Left renal pelvis (tissue), 4 donors: ENCODE results near the gene PRR14. TPM values are rescaled to one million over a fixed set of nuclear protein-coding genes. Genes with fewer than 3 reads are reported as not detected.

ENCODE experiments used
- DNase-seq, 4 donors: peaks; one replicate each; pipeline ENCODE4 v3.0.0-alpha.2; 2013; ENCODE audit warnings: low read depth in 4 of 4, low spot score in 3 of 4
- polyA plus RNA-seq, 4 donors: library from polyadenylated mRNA; unstranded; fragments of 120-200 nt; gene quantifications; one replicate each; pipeline ENCODE4 v1.2.1, GENCODE V29; 2013; ENCODE audit not compliant: insufficient read length in 4 of 4

The PRR14 gene
- polyA plus RNA-seq, 4 donors: 32.8 to 54.7 (median 44.2) TPM

- DNase-seq: peak in 3 of 4 donors; percentile 88 to 95 (median 90)
These were observed 8.2 kb downstream of the PRR14 start for GRCh38 chr16:30658731-30659506.

GRCh38 chr16:30659507-30660423 lies 9.0 kb downstream of the PRR14 start:
- DNase-seq: peak in 1 of 4 donors; percentile 14

DNA sequence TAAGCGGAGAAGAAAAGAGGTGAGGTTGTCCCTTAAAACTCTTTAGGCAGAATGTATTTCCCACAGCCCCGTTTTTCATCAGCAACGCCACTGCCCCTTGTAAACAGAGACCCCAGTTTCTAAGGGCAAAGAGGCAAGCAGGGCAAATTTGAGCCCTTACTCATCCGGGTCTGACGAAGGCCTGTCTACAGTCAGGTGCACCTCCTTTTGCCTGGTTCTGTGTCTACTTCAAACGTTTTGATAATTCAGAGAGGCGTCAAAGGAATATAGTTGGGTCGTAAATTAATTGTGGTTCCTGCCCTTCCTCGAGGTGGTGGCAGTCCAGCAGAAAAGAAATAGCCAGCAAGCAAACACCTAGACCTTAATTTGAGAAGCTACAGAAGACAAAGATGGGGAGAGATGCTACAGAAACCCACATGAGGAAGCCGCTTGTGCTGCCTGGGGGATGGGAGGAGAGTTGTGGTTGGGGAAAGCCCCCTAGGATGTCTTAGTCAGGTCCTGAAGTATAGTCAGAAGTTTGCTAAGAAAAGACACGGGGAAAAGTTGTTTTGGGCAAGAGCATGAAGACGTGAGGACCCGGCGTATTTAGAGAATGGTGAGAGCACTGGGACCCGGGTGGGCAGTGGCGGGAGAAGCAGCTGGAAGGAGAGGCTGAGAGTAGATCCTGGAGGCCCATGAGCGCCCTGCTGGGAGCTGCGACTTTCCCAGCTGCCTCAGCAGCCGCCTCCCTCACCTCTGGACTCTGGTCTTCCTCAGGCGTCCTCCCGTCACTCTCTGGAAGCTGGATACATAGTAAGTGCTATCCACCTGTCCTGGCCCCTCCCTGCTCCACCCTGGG lies 9.9 kb downstream of the PRR14 start:
- no peak for DNase-seq

DNA sequence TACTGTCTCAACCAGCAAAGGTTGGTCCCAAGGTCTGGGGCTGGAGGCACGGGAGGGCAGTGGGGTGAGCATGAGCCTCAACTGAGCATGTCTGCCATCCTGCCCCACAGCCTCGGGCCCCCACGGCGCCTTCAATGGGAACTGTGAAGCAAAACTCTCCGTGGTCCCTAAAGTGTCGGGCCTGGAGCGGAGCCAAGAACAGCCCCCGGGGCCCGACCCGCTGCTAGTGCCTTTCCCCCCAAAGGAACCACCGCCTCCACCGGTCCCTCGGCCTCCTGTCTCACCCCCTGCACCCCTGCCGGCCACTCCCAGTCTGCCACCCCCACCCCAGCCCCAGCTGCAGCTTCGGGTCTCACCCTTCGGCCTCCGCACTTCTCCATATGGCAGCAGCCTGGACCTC lies 11.7 kb downstream of the PRR14 start:
- DNase-seq: no peak

DNA sequence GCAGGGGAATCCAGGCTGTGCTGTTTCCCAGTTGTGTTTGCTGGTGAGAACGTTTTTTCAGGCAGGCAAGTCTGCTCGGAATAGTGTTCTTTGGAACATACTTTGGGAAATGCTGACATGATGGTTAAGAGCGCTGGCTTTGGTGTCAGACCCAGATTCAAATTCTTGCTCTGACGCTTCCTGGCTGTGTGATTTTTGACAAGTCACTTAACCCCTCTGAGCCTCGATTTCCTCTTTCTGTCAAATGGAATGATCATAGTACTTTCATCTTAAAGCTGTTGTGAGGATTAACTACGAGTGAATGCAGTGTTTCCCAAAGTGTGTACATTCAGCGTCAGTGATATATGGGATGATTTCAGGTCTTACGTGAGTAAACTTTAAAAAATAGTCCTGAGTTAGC lies 12.3 kb downstream of the PRR14 start:
- no peak for DNase-seq

DNA sequence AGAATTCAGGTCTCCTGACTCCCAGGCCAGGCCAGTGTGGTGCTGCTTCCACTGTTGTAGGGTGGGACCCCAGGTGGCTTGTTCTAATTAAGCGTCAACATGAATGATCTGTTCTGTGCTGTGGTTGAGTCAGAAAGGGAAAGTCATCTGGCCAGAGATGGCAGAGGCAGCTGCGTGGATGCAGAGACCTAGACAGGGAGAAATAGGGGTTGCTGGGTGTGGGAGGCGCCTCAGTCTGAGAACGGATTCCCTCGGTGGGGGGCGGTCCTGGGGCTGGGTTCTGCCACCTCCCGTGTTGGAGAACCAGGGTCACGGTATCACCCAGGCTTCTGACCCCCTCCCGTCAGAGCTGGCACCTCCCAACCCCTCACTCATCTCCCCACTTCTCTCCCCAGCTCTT lies 13.1 kb downstream of the PRR14 start:
- DNase-seq: no peak

GRCh38 chr16:30664616-30665109 lies 13.9 kb downstream of the PRR14 start:
- DNase-seq: no peak

GRCh38 chr16:30665155-30665829 lies 14.5 kb downstream of the PRR14 start:
- no peak for DNase-seq

DNA sequence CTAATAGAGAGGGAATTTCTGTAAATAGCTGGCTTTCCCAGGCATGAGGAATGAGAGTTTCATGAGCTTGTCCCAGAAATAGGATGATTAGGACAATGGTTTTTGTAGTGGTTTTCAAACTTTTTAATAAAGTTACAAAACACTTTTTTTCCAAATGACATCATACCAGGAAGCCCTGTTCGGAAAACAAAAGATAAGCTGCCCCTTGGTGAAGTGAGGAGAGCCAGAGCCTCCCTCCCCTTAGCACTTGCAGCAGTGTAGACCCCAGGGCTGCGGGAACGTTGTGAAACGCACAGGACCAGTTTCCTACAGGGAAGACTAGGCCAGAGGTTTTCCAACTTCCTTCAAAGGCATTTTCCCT lies 15.1 kb downstream of the PRR14 start:
- DNase-seq: no peak

- no peak for DNase-seq
These were observed 15.9 kb downstream of the PRR14 start for GRCh38 chr16:30666681-30667080.

DNA sequence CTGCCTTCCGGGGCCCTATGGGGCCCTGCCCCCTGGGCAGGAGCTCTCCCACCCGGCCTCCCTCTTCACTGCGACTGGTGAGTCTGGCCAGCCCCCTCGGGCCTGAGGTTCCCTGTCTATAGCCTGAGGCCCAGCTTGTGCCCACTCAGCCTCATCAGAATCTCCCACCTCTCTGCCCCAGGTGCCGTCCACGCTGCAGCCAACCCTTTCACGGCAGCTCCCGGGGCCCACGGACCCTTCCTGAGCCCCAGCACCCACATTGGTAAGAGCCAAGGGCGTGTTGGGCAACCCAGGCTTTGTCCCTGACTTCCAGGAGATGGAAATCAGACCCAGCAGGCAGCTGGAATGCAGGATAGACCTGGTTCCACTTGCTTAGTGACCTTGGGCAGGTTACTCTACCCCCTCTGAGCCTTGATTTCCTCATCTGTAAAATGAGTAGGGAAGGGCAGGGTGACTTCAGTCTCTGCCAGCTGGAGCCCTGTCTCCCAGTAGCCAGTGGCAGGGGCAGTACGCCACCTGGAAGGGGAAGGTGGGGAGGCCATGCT lies 16.7 kb downstream of the PRR14 start:
- DNase-seq: no peak

GRCh38 chr16:30668393-30668792 lies 17.6 kb downstream of the PRR14 start:
- DNase-seq: no peak

DNA sequence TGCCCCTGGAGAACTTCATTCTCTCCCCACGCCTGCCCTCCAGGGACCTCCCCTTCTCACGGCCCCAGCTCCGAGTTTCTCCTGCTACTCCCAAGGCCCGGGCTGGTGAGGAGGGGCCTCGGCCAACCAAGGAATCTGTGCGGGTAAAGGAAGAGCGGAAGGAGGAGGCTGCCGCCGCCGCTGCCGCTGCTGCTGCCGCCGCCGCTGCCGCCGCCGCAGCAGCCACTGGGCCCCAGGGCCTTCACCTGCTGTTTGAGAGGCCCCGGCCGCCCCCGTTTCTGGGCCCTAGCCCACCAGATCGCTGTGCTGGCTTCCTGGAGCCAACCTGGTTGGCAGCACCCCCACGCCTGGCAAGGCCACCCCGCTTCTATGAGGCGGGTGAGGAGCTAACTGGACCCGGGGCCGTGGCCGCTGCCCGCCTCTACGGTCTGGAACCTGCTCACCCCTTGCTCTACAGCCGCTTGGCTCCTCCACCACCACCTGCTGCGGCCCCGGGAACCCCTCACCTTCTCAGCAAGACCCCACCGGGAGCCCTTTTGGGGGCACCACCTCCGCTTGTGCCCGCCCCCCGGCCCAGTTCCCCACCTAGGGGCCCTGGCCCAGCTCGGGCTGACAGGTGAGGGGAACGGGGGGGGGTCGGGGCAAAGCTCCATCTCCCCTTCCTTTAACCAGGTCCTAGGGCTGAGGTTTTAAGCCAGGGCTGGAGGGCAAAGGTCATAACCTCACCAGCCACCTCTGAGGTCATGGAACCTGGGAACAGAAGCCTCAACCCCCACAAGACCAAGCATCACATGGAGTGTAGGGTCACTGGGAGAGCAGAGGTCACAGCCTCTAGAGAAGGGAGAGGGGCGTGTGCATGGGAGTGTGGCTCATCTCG lies 18.5 kb downstream of the PRR14 start:
- no peak for DNase-seq

DNA sequence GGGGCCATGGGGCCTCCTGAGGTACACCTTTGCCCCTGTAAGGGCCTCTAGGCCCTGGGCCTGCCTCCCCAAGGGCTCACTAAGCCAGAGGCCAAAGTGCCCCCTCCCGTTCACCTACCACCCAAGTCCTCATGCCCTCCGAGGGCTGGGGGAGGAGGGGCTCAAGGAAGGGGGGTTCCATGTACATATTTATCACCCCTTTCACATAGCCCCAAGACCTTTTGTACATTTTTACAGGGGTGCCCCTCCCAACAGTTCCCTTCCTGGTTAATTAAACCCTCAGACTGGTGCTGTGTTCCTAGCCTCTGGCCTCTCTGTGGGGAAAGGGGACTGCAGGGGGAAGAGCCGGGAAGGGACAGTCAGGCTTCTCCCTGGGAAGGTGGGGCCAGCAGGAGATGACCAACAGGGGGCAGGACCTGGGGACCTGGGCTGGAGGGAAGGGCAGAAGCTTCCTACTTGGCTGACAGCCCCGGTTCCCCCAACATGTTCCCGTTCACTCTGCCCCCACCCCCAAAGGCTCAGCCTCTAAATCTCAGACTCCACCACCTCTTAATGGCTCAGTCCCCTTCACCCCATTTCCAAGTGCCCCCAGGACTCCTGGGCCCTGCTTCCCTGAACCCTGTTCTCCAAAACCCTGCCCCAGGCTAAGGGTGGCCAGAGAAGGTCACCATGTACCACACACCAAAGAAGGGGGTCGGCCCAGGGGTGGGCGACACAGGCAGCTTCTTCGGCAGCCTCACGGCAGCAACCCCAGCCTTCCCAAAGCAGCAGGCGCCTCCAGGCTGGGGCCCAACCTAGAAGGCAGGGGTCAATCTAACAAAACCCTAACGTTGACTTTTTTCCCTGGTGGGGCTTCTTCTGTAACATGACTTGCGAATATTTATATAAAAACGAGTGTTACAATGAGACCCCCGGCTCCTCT lies 19.4 kb downstream of the PRR14 start:
- no peak for DNase-seq

DNA sequence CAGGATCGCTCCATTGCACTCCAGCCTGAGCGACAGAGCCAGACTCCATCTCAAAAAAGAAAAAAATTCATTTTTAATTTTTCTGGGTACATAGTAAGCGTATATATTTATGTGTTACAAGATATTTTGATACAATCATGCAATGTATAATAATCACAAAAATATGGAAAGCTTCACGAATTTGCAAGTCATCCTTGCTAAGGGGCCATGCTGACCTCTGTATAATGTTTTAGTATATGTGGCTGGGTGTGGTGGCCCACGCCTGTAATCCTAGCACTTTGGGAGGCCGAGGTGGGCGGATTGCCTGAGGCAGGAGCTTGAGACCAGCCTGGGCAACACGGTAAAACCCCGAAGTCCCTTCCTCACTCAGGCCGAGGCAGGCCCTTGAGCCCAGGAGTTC lies 24.4 kb downstream of the PRR14 start:
- DNase-seq: no peak

- DNase-seq: no peak
These were observed 27.3 kb downstream of the PRR14 start for GRCh38 chr16:30677931-30678585.

- DNase-seq: no peak
These were observed 27.8 kb downstream of the PRR14 start for GRCh38 chr16:30678586-30678970.
